Measurements from ENCODE around the gene SMIM23. TPM values are rescaled to one million over a fixed set of nuclear protein-coding genes. Genes with fewer than 3 reads are reported as not detected.

The SMIM23 gene
- total and polyA plus RNA-seq, 2 donors (not counting 3 experiments of a cell fraction or from before 2014, with no cell fraction given) = not detected

GRCh38 chr5:171789353-171789752 lies 3.7 kb downstream of the SMIM23 start:
- H3K4me1 ChIP-seq (ENCODE audit: control insufficient read depth, extremely low read depth, insufficient read depth, low read length) = no peaks in the 10 kb centered on the region
- FAIRE-seq (no peak), DNase-seq (ENCODE audit: low read depth, low spot score) (no peak)
- no peak overlapping the region for H3K4me3 ChIP-seq (replicated peaks in 1 of 3; ENCODE audit: insufficient read depth in 1 of 3, low read depth in 1 of 3, low read length in 3 of 3)
- no TSS peak for BruUV-seq (replicated peaks)
- no peaks in the 10 kb centered on the region for H3K9me1 ChIP-seq (replicated peaks; ENCODE audit: control insufficient read depth, extremely low read depth, insufficient read depth, low read length)
- H3K36me3 ChIP-seq (ENCODE audit: control insufficient read depth in 2 of 2, extremely low read depth in 1 of 2, insufficient read depth in 2 of 2, low read length in 2 of 2) = no peaks in the 10 kb centered on the region
- dilution Hi-C loops (cut with MboI; ENCODE audit: extremely low pct_ligation_motif_present, low sequenced_read_pairs) (no loop called here), intact Hi-C loops (cut with micrococcal nuclease) (no loop called here)
- no peaks in the 10 kb centered on the region for H4K20me1 ChIP-seq (replicated peaks; ENCODE audit: control insufficient read depth, extremely low read depth, insufficient read depth, low read length)
- ChIA-PET POLR2A (no interaction called here), CTCF (no interaction called here)
- no peak overlapping the region for H3K27ac ChIP-seq (ENCODE audit: insufficient read depth, low read depth, low read length)
- H2AFZ ChIP-seq (ENCODE audit: low read depth, low read length) = no peak overlapping the region
- no peaks in the 10 kb centered on the region for H3K79me2 ChIP-seq (ENCODE audit: control insufficient read depth, insufficient read depth, low read length)
- H3K27me3 ChIP-seq (ENCODE audit: control insufficient read depth in 2 of 2, insufficient read depth in 2 of 2, low read length in 2 of 2) = peaks cover 2 to 3% of the 10 kb centered on the region in 2 experiments
- no peak overlapping the region for H3K9ac ChIP-seq (replicated peaks; ENCODE audit: extremely low read depth, insufficient read depth, low read length)
- TF ChIP-seq JUN (IDR thresholded peaks at IDR 0.05; ENCODE audit: borderline replicate concordance, insufficient read depth, insufficient read length, low read depth) (no peak), MYC (IDR thresholded peaks at IDR 0.05; ENCODE audit: low read depth, low read length) (no peak), EZH2 (IDR thresholded peaks at IDR 0.05; ENCODE audit: borderline replicate concordance, low read depth, low read length, severe bottlenecking) (no peak), GATA2 (IDR thresholded peaks at IDR 0.05; ENCODE audit: insufficient read depth, insufficient read length, low read depth, low read length) (no peak), CTCF (IDR thresholded peaks at IDR 0.05; ENCODE audit: extremely low read depth in 1 of 2, insufficient read depth in 1 of 2, low read depth in 1 of 2, low read length in 2 of 2) (no peak), FOS (IDR thresholded peaks at IDR 0.05; ENCODE audit: borderline replicate concordance, insufficient read depth, low read length) (no peak), POLR2AphosphoS5 (IDR thresholded peaks at IDR 0.05; ENCODE audit: insufficient read depth, low read depth, low read length) (no peak), POLR2A (IDR thresholded peaks at IDR 0.05; ENCODE audit: low read depth, low read length) (no peak)
- TF ChIP-seq, protein P1, sequence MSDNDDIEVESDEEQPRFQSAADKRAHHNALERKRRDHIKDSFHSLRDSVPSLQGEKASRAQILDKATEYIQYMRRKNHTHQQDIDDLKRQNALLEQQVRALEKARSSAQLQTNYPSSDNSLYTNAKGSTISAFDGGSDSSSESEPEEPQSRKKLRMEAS (IDR thresholded peaks at IDR 0.05; ENCODE audit: insufficient read depth, insufficient read length) = no peak
- H3K4me2 ChIP-seq (ENCODE audit: insufficient read depth, low read length) = no peak overlapping the region
- no peaks in the 10 kb centered on the region for H3K9me3 ChIP-seq (replicated peaks; ENCODE audit: control insufficient read depth, insufficient read depth, low read length)
